ENCODE measurements around the gene HNRNPC.

The HNRNPC gene

DNA sequence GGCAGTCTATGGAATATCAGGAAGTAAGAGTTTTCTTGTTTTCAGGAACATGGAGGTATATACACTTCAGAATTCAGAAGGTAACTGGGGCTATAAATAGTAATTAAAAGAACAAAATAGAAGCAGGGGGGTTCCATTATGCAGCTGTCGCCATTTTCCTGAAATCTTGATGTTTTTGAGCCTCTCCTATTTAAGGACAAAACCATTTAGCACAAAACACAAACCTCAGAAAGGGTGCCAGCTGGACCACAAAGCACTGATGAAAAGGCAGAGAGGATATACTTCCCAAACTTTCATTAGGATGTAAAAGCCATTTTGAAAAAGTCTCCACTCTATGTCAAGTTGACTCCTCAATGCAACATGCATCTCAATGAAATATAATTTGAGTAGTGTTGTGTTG lies 59.2 kb downstream of the HNRNPC start:
- no peak for DNase-seq (ENCODE audit: low read depth in 2 of 2)

DNA sequence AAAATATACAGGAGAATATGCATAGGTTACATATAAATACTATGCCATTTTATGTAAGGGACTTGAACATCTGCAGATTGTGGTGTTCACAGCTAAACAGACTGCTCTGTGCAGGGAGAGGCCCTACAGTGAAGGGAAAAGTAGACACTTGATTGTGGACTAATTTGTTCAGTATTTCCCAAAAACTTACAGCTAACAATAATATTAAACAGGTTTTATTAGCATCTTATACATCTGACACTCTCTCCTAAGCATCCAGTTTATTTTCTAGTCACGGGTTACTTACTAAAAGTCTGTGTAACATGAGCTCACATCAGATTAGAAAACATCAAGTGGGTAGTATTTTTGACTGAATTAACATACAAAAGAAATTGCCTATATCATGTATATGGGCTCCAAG lies 60.1 kb downstream of the HNRNPC start:
- DNase-seq (ENCODE audit: low read depth in 2 of 2) = no peak

DNA sequence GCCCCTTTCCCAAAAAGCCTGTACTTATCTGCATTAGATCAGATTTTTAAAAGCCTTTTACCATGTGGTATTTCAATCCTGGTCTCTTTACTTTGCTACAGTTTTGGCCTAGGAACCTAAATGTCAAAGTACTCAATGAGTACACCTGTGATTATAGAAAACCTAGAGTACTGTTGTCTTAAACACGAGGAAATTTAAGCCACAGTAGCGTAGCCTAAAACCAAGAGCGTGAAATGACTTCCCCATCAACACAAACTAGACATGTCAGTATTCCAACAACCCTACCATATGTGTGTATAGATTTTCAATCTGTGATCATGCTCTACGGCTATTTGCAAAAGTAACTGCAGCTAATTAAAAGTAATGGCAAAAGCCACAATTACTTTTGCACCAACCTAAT lies 60.7 kb downstream of the HNRNPC start:
- DNase-seq (ENCODE audit: low read depth in 2 of 2) = no peak

DNA sequence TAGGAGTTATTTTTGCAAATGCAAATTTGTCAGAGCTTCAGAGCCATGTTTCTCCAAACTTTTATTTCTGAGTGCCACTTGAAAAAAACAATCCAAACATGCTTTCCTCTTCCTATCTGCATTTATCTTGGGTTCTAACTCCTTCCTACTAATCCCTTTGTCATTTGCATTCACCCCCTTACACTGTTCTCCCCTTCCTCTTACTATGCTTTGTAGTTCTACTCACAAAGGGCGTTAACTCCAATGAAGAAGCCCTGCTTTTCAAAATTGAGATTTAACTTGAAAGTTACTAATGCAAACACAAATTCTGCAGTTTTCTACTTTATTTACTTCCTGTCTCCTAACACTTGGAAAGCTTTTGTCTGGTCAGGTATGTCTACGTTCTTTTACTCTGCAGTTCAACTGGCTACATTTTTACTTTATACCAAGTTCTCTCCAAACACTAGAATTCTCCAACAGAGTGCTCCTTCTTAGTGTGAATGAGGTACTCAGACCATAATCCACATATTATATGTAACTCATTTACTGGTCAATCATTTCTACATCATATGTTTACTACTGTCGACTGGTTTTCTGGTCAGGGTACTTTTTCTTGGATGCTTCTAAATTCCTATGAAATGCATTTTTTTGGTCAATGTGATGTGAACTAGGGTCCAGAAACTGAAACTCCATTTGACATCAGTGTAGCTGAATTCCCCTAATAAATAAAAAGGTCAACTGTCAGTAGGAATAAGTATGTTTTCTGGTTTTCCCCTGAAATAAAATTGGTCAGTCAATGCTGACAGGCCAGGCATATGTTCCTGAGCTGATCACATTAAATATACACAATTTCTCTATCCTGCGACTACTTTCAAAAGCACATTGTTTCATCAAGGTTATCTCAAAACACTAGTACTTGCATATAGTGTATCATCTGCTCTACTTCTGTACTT lies 62.2 kb downstream of the HNRNPC start:
- DNase-seq (ENCODE audit: low read depth in 2 of 2) = no peak

DNA sequence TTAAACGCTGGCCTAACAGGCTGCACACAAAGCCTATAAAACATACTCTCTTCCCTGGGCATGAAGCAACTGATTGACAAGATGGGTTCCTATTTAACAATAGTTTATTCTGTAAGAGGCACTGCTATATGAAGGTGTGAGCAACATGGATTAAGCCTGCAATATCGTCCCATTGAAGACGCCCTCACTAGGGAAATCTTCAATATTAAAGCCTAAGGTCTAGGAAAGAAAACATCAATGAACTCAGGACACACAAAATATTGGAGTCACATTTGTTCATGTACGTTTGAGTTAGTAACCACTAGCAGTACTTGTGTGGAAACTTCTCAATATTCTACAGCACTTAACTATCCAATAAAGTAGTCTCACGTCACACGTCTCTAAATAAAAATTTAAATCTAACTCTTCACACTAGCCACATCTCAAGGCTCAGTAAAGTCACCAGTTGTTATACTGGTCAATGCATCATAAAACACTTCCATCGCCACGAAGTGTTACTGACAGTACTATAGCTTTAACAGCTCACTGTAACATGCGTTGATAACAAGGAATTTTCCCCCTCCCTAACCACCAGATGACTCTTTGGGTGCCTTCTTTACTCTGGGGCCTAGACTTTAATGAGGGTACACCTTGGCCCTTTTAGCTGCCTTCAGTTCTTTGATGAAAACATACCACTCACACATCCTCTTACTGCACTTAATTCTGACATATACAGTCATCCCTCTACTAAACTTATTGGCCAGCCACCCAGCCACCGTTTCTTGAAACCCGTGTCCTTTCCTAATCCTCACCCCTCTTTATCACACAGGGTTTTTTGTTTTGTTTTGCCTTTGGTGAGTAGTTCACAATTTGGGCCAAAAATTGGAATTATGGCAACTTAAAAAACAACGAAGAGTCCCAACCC lies 63.3 kb downstream of the HNRNPC start:
- no peak for DNase-seq (ENCODE audit: low read depth in 2 of 2)

DNA sequence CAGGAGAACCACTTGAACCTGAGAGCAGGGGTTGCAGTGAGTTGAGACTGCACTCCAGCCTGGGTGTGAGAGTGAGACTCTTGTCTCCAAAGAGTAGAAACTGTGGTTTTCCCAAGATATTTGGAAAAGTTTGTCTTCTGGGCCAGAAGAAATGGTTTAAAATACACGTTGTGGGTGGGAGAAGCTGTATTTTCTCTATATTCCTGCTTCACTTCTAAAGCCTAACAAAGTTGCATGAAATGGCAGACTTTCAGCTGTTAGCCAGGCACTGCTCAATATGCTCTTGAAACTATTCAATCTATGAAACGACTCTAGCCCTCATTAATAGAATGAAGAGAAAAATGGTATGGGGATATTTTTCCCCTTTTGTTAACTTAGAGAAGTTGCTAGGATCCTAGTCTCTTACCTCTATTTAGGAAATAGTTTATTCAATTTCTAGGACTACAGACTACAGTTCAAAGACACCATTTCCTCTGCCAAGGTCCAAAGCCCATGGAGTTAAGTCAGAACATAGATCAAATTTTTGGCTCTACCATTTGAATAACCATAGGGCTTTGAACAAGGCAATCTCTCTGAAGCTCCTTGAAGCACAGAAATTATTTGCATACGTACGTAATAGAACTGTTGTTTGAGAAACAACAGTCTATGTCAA lies 64.1 kb downstream of the HNRNPC start:
- no peak for DNase-seq (ENCODE audit: low read depth in 2 of 2)

DNA sequence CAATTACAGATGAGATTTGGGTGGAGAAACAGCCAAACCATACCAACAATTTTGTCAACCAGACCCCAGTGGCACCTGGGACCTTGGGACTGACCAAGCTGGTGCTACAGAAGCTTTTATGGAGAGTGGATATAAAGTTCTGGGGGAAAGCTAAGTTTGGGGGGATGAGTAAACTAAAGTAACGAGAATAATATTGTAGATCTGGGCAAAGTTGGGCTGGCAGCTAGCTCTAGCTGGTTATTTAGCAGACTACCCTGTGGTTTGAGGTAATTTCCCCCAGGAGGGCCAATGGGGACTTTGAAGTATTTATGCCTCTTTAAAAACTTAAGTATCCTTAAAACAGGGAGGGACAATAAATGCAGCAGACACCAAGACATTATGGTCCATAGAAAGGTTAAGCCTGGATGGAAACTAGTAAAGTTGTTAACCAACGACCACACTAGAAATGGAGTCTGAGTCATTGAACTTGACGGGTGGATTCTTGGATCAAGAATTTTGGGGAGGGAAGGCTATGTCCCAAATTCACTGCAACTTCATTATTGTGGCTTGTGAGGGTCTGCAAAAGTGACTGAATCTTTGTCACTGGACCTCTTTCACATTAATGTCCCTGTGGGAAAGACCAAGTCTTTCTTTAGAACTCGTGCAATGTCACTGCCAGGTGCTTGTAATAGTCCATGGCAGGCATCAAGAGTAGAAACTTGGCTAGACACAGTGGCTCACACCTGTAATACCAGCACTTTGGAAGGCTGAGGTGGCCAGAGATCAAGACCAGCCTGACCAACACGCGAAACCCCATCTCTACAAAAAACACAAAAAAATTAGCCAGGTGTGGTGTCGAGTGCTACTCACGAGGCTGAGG lies 64.8 kb downstream of the HNRNPC start:
- DNase-seq (ENCODE audit: low read depth in 2 of 2) = no peak

DNA sequence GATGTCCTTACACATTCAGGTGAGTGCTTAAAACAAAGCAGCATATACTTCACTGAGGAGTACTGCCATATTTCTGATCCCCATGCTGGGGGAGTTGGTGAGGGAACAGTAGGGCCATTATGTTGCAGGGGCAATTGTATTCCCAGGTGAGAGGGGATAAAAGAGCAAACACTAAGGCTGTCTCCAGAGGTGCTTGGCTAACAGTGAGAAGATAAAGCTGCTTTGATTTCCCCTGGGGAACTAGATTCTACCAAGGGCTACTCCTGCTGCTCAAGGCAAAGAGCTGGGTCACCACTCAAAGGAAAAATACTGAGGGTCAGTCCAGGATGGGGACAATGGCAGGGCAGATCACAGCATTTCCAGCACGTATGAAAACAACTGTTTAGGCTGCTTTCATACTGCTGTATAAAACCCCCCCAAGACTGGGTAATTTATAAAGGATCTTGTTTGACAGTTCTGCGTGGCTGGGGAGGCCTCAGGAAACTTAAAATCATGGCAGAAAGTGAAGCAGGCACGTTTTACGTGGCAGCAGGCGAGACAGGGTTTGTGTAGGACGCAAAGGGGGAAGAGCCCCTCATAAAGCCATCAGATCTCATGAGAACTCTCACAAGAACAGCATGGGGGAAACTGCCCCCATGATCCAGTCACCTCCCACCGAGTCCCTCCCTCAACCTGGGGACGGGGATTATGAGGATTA lies 65.6 kb downstream of the HNRNPC start:
- no peak for DNase-seq (ENCODE audit: low read depth in 2 of 2)

DNA sequence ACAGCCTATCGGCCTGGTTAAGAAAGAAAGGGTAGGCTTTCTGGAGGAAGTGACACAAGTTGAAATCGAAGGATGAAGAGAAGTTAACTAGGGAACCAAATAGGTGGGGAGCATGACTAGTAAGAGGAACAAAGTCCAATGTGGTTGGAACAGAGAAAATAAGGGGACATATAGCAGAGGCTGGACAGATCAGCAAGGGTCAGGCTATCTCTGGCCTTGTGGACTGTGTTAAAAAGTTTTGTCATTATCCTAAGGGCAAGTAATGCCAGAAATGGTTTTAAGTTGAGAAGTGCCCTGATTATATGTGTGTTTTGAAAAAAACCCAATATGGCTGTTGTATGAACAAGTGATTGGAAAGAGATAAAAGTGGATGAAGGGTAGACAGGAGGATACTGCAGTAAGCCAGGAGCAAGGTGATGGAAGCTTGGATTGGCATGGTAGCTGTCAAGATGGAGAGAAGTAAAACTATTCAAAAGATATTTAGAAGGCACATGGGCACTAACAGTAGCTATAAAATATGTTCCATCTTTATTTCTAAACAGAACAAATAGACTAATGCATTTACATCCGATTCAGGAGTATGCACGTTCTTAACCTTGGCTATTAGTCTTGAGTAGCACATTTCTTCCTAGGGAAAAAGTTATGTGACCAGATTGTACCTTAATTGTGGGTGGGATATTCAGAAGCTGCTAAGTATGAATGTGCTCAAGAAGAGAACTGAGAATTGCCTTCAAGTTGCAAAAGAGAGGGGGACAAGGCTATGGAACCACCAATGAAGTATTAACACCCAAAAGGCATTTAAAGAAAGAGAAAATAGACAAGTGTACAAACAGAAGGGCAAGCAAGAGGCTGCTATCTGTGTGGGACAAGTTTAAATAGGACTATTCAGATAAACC lies 66.5 kb downstream of the HNRNPC start:
- no peak for DNase-seq (ENCODE audit: low read depth in 2 of 2)

DNA sequence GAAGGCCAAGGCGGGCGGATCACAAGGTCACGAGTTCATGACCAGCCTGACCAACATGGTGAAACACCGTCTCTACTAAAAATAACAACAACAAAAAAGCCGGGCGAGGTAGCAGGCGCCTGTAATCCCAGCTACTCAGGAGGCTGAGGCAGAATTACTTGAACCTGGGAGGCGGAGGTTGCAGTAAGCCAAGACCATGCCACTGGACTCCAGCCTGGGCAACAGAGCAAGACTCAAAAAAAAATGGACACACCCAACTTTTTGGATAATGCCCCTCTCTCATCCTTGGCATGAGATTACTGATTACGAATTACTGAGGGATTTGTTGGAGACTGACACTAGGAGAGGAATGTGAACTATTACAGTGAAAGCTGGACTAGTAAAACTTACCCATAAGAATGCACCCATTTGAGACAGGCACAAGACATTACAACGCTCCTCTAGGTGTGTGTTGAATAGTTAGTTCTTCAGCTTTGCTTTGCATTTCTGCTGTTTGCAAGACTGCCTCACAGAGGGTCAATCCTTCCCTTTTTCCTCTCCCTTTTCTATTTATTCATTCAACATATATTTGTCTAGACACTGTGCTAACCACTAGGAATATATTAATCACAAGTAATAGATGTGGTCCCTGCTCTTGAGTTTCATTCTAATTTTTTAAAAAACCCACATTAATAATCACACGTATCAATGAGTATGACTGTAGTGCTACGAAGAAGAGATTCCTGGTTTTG lies 67.3 kb downstream of the HNRNPC start:
- DNase-seq (ENCODE audit: low read depth in 2 of 2) = no peak

DNA sequence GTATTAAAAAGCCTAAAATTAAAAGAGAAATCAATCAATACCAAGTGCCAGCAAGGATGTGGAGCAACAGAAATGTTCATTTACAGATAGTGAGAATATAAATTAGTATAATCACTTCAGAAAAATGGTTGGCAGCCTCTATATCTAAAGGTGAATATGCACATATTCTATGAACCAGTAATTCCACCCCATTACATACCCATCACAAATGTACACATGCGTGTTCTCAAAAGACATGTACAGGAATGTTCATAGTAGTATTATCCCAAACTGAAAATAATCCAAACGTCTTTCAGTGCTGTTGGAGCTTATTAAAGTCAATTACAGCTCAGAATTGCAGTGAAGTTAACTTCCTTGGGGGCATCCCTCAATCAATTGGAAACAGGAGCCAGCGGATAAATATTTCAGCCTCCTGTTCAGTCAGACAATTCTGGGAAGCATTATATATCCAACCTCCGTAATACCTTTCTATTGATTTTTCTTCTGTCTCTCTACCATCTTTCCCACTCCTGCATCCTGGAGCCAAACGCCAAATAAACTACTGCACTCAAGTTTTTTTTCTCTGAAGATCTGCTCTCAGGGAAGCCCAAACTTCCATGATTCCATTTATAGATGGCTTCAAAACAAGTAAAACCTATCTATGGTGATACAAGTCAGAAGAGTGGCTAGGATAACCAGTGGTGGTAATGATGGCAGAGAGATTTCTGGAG lies 68.3 kb downstream of the HNRNPC start:
- DNase-seq (ENCODE audit: low read depth in 2 of 2) = no peak

DNA sequence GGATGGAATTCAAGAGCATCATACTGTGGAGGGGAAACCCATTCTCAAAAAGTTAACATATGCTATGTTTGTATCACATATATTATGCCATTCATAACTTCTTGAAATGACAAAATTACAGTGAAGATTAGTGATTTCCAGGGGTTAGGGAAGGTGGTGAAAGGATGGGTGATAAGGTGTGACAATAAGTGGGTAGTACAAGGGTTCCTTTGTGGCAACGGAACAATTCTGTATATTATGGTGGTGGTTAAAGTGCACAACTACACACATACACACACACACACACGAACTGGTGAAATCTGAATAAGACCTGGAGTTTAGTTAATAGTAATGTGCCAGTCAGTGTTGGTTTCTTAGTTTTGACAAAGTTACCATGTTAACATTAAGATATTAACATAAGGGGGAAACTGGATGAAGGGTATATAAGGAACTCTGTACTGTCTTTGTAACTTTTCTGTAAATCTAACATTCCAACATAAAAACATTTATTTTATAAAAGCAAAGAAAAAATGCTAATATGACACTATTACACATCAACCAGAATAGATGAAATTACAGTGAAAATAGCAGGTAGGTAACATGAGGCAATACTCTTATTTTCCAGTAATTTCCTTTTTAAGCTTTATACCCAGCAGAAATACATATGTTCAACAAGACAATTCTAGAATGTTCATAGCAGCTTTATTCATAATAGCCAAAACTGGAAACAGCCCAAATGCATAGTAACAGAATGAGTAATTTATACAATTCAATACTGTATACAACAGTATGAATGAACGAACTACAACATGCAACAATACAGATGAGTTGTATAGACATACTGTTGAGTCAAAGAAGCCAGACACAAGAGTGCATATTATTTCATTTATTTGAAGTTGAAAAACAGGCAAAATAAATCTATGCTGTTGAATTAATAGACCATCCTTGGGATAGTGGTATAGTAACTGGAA lies 69.4 kb downstream of the HNRNPC start:
- no peak for DNase-seq (ENCODE audit: low read depth in 2 of 2)

DNA sequence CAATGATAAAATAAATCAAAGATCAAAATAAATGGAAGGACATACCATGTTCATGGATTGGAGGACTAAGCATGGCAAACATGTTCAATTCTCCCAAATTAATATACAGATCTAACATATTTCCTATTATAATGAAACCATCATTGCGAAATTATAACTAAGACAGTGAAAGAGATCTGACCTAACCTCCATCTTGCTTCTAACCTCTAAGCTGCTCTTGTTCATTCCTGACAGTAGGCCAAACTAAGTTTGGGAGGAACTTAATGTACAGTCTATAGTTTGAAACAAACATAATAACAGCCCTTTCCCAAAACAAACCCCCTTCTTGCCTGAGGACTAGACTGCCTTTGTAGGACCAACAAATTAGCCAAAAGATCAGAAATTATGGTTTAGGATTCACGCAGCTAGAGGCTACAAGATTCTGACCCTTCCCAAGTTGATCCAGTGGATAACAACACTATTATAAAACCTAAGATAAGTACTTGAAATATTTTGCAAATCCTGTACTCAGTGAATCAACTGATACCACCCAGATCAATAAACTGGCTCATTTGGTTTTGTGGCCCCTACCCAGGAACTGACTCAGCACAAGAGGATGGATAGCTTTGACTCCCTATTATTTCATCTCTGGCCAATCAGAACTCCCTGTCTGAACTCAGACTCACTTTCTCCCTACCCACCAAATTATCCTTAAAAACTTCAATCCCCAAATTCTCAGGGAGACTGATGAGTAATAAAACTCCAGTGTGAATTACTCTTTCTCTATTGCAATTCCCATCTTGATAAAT lies 71.6 kb downstream of the HNRNPC start:
- DNase-seq (ENCODE audit: low read depth in 2 of 2) = no peak

DNA sequence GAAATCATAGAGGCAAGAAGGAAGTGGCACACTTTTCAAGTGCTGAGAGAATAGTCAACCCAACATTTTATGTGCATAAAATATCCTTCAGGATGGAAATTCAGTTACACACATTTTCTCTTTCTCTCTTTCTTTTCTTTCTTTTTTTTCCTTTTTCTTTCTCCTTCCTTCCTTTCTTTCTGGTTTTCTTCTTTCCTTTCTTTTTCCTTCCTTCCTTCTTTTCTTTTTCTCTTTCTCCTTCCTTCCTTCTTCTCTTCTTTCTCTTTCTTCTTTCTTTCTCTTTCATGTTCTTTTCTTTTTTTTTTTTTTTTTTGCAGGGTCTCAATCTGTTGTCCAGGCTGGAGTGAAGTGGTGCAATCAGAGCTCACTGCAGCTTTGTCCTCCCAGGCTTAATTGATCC lies 74.6 kb downstream of the HNRNPC start:
- no peak for DNase-seq (ENCODE audit: low read depth in 2 of 2)

DNA sequence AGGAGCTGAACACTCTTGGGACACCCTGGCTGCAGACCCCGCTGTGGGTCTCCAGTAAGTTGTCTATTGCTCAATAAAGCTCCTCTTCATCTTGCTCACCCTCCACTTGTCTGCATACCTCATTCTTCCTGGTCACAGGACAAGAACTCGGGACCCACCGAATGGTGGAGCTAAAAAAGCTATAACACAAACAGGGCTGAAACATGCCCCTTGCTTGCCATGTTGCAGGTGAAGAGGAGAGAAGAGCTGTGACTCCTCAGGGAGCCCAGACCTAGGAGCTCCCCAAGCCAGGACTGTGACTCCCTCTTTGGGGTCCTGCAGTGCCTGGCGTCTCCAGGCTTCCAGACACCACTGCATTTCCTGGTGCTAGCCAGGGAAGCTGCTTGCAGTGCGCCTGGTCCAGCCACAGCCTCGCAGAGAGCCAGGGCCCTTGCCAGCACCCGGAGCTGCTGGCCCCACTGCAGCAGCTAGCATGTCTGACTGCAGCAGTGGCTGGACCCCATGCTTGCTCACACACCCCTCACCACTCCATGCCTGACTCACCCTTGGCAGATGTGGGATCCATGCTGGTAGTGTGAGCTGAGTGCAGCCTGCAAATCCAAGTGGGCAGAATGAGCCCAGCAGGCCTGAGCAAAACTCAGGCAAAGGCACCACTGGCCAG lies 76.2 kb downstream of the HNRNPC start:
- no peak for DNase-seq (ENCODE audit: low read depth in 2 of 2)

DNA sequence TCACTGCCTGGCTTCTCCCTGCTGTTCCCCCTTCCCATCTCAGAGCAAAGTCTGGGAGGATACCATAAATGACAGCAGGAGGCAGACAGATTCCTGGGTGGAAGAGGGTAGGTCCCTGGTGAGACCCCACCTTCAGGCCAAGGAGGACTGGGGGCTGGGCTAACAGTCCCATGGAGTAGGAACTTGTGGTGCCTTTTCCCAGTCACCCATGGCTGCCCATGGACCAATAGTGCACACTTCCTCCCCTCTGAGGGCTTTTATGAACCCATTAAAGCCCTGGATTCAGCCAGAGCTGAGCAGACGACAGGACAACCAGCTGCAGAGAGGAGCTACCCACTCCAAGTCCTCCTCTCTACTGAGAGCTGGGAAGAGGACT lies 76.8 kb downstream of the HNRNPC start:
- no peak for DNase-seq (ENCODE audit: low read depth in 2 of 2)

Measured in stimulated activated CD8-positive, alpha-beta memory T cell treated with anti-CD3 and anti-CD28 coated beads, Interleukin-15, amount 100 ng/mL, for 48 hours (primary cell).